Upper lobe of left lung (tissue), 4 donors: ENCODE data around the gene OLIG1.

Experiments used
- CTCF ChIP-seq, 6 experiments: fragments of 450-650 bp in 4 of 6; fragments of 200-600 bp in 2 of 6; sonication (generic) in 2 of 6; IDR thresholded peaks; one replicate each; pipeline ENCODE4 v1.5.1; 2016 to 2019; ENCODE audit warnings: antibody characterized with exemption in 6 of 6
- EP300 ChIP-seq, 4 donors: sonication (generic); formaldehyde crosslinking; IDR thresholded peaks; one replicate each; pipeline ENCODE4 v1.5.1; 2017; ENCODE audit warnings: antibody characterized with exemption in 4 of 4, control low read depth in 2 of 4

- no peak for TF ChIP-seq EP300 (IDR thresholded peaks at IDR 0.05)
- TF ChIP-seq CTCF (IDR thresholded peaks at IDR 0.05), result no peak
These were observed 38.3 kb downstream of the OLIG1 start for GRCh38 chr21:33108228-33108627.
